CD8-positive, alpha-beta memory T cell (primary cell): ENCODE data around the gene PROKR2. TPM values are rescaled to one million over a fixed set of nuclear protein-coding genes. Genes with fewer than 3 reads are reported as not detected.

Experiments used
- CTCF ChIA-PET: fragments of 350-600 bp; sonication (Branson Sonifier 250); formaldehyde crosslinking; loops from one replicate; lab custom pipeline; 2021; ENCODE audit warnings: antibody characterized with exemption; lab: Charles Lee
- POLR2A ChIA-PET: fragments of 350-600 bp; sonication (Branson Sonifier 250); formaldehyde crosslinking; loops from one replicate; lab custom pipeline; 2021; ENCODE audit warnings: antibody characterized with exemption; lab: Charles Lee
- DNase-seq, 5 donors: peaks; one replicate each; pipeline versions ENCODE4 v3.0.0 to v3.0.0-alpha.2; 2020 to 2022; ENCODE audit warnings: mixed read lengths in 1 of 5
- H3K27ac ChIP-seq: one replicate; pipeline ENCODE4 v1.7.0; 2013; ENCODE audit warnings: low read depth, mild to moderate bottlenecking, low read length, moderate library complexity
- H3K27me3 ChIP-seq: 2 replicates; pipeline ENCODE4 v1.7.0; 2013; ENCODE audit warnings: low read length, mild to moderate bottlenecking; ENCODE audit not compliant: insufficient read depth, poor library complexity, severe bottlenecking
- H3K36me3 ChIP-seq: 2 replicates; pipeline ENCODE4 v1.7.0; 2013; ENCODE audit warnings: mild to moderate bottlenecking, low read length, moderate library complexity; ENCODE audit not compliant: insufficient read depth
- H3K4me1 ChIP-seq: 2 replicates; pipeline ENCODE4 v1.7.0; 2013; ENCODE audit warnings: mild to moderate bottlenecking, low read length, moderate library complexity; ENCODE audit not compliant: insufficient read depth
- H3K4me3 ChIP-seq: 2 replicates; pipeline ENCODE4 v1.7.0; 2013; ENCODE audit warnings: mild to moderate bottlenecking, low read length
- H3K9me3 ChIP-seq: 2 replicates; pipeline ENCODE4 v1.7.0; 2013; ENCODE audit warnings: mild to moderate bottlenecking, low read length
- H3K27ac Mint-ChIP-seq, 8 donors: one replicate each; pipeline ENCODE4 v1.8.0; 2020 to 2021; ENCODE audit warnings: mixed read lengths in 8 of 8, mild to moderate bottlenecking in 6 of 8, inconsistent platforms in 3 of 8, moderate library complexity in 3 of 8
- H3K27me3 Mint-ChIP-seq, 2 donors: one replicate each; pipeline ENCODE4 v1.8.0; 2020 to 2021; ENCODE audit warnings: mixed read lengths in 2 of 2, mild to moderate bottlenecking in 1 of 2, moderate library complexity in 1 of 2
- H3K36me3 Mint-ChIP-seq, 3 donors: one replicate each; pipeline ENCODE4 v1.8.0; 2020 to 2021; ENCODE audit warnings: mixed read lengths in 3 of 3, inconsistent platforms in 1 of 3, mild to moderate bottlenecking in 1 of 3
- H3K4me1 Mint-ChIP-seq, 3 donors: one replicate each; pipeline ENCODE4 v1.8.0; 2020 to 2021; ENCODE audit warnings: mixed read lengths in 3 of 3, inconsistent platforms in 1 of 3, mild to moderate bottlenecking in 1 of 3
- H3K4me3 Mint-ChIP-seq, 7 donors: one replicate each; pipeline ENCODE4 v1.8.0; 2020 to 2021; ENCODE audit warnings: mixed read lengths in 7 of 7, mild to moderate bottlenecking in 6 of 7, moderate library complexity in 4 of 7, inconsistent platforms in 2 of 7
- H3K9me3 Mint-ChIP-seq, 5 donors: one replicate each; pipeline ENCODE4 v1.8.0; 2020 to 2022; ENCODE audit warnings: mixed read lengths in 5 of 5, mild to moderate bottlenecking in 3 of 5, moderate library complexity in 2 of 5, inconsistent platforms in 1 of 5
- polyA plus RNA-seq: library from polyadenylated mRNA; unstranded; fragments of 300-500 nt; fragmentation: Illumina TruSeq; gene quantifications from one replicate; pipeline ENCODE4 v1.2.3, GENCODE V29; 2021
- total RNA-seq, 2 experiments: library from RNA; stranded (reverse); gene quantifications; one replicate each; pipeline ENCODE4 v1.2.3, GENCODE V29; 2021

Gene PROKR2
- total and polyA plus RNA-seq, 3 experiments from 2014 or later = 0.18 to 0.94 TPM; not detected in 1

- H3K27me3 Mint-ChIP-seq = peaks cover 20 to 52% of the 10 kb centered on the region in 2 donors
- peaks cover 0 to under 1% (median 0%) of the 10 kb centered on the region in 3 donors for H3K36me3 Mint-ChIP-seq
- DNase-seq = no peak
- no peak overlapping the region for H3K27ac Mint-ChIP-seq
- POLR2A ChIA-PET = no interaction called here
- peaks cover 2% of the 10 kb centered on the region for H3K9me3 ChIP-seq
- H3K4me3 ChIP-seq = no peak overlapping the region
- no peak overlapping the region for H3K4me3 Mint-ChIP-seq
- CTCF ChIA-PET = no interaction called here
- H3K36me3 ChIP-seq = no peaks in the 10 kb centered on the region
- H3K9me3 Mint-ChIP-seq = peaks cover 4 to 23% (median 17%) of the 10 kb centered on the region in 5 donors
- peaks cover 3 to 6% (median 5%) of the 10 kb centered on the region in 3 donors for H3K4me1 Mint-ChIP-seq
- H3K27ac ChIP-seq = no peak overlapping the region
- H3K4me1 ChIP-seq = no peaks in the 10 kb centered on the region
- H3K27me3 ChIP-seq = peaks cover 11% of the 10 kb centered on the region
These were observed 2.8 kb downstream of the PROKR2 start for GRCh38 chr20:5313916-5314315.

- H3K27me3 Mint-ChIP-seq = peaks cover 19 to 40% of the 10 kb centered on the region in 2 donors
- peaks cover 6% of the 10 kb centered on the region for H3K27me3 ChIP-seq
- H3K4me1 Mint-ChIP-seq = peaks cover 3 to 6% (median 5%) of the 10 kb centered on the region in 3 donors
- peaks cover 7% of the 10 kb centered on the region for H3K9me3 ChIP-seq
- H3K9me3 Mint-ChIP-seq = peaks cover 8 to 37% (median 30%) of the 10 kb centered on the region in 5 donors
- no peak overlapping the region for H3K27ac Mint-ChIP-seq
- DNase-seq = no peak
- no peak overlapping the region for H3K27ac ChIP-seq
- CTCF ChIA-PET = no interaction called here
- POLR2A ChIA-PET = no interaction called here
- H3K36me3 Mint-ChIP-seq = peaks cover 0 to 5% (median 0%) of the 10 kb centered on the region in 3 donors
- H3K4me3 Mint-ChIP-seq = no peak overlapping the region
- no peaks in the 10 kb centered on the region for H3K36me3 ChIP-seq
- H3K4me1 ChIP-seq = no peaks in the 10 kb centered on the region
- H3K4me3 ChIP-seq = no peak overlapping the region
These were observed 4.2 kb downstream of the PROKR2 start for GRCh38 chr20:5312518-5312917.

DNA sequence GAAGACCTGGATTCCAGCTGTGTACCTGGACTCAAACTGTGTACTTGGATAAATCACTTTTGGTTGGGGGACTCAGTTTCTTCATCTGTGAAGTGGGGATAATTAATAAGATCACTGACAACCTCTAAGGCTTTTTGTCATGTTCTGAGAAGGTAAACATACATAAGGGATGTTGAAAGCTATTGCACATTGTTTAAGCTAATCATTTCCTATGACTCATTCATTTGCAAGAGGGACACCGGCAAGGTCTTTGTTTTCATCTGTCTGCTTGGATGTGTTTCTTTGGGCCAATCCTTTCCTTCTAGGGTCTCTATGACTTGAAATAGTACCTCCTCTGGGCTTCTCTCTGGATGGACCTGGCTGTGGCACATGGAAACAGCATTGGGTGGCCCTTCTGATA, 6.8 kb downstream of the PROKR2 start:
- no peak overlapping the region for H3K4me3 Mint-ChIP-seq
- peaks cover 0 to 14% (median 0%) of the 10 kb centered on the region in 3 donors for H3K36me3 Mint-ChIP-seq
- Histone ChIP-seq H3K9me3 (peaks cover 7% of the 10 kb centered on the region), H3K36me3 (no peaks in the 10 kb centered on the region), H3K27me3 (no peaks in the 10 kb centered on the region), H3K27ac (no peak overlapping the region), H3K4me1 (no peaks in the 10 kb centered on the region), H3K4me3 (no peak overlapping the region)
- H3K27me3 Mint-ChIP-seq = peaks cover 16 to 30% of the 10 kb centered on the region in 2 donors
- H3K9me3 Mint-ChIP-seq = peaks cover 22 to 55% (median 50%) of the 10 kb centered on the region in 5 donors
- no peak for DNase-seq
- H3K4me1 Mint-ChIP-seq = no peaks in the 10 kb centered on the region
- ChIA-PET POLR2A (no interaction called here), CTCF (no interaction called here)
- H3K27ac Mint-ChIP-seq = no peak overlapping the region

DNA sequence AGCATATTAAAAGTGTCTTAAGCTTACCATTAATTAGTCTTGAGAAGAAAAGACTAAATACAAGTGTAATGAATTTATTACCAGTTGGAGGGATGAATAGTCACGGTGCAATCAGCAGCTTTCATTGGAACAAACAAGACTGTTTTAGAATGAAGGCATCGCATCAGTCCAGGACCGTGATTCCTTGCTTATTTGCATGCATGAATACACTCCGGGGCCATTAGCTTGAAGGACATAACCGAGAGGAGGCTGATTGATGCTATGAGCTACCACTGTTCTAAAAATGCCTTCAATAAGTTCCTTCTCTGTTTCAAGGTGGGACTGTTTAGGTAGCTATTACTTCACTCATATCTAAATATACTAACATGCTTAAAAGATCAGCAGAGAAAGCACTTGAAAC, 17.9 kb downstream of the PROKR2 start:
- Histone ChIP-seq H3K36me3 (no peaks in the 10 kb centered on the region), H3K27me3 (no peaks in the 10 kb centered on the region), H3K9me3 (no peaks in the 10 kb centered on the region), H3K27ac (no peak overlapping the region), H3K4me1 (no peaks in the 10 kb centered on the region), H3K4me3 (no peak overlapping the region)
- POLR2A ChIA-PET = no interaction called here
- CTCF ChIA-PET = interaction anchor here (1.2 kb wide), 1 partner anchor 9 kb away, joined by 3 read pairs; no protein-coding TSS in a partner anchor
- Mint-ChIP-seq H3K27me3 (peaks cover 21 to 55% of the 10 kb centered on the region in 2 donors), H3K9me3 (no peaks in the 10 kb centered on the region), H3K4me3 (no peak overlapping the region), H3K36me3 (peaks cover 0 to 13% (median 0%) of the 10 kb centered on the region in 3 donors), H3K27ac (peak overlapping the region in 1 of 8 donors; percentile 11), H3K4me1 (peaks cover 0 to 15% (median 14%) of the 10 kb centered on the region in 3 donors)
- DNase-seq = no peak

- peak overlapping the region in 4 of 8 donors; percentile 9 to 84 (median 48) for H3K27ac Mint-ChIP-seq
- Histone ChIP-seq H3K4me3 (no peak overlapping the region), H3K4me1 (no peaks in the 10 kb centered on the region), H3K27ac (no peak overlapping the region), H3K27me3 (no peaks in the 10 kb centered on the region), H3K9me3 (no peaks in the 10 kb centered on the region), H3K36me3 (no peaks in the 10 kb centered on the region)
- peak overlapping the region in 1 of 7 donors; percentile 53 for H3K4me3 Mint-ChIP-seq
- peaks cover 0 to 10% (median 0%) of the 10 kb centered on the region in 3 donors for H3K36me3 Mint-ChIP-seq
- peak in 1 of 5 donors; percentile 4 for DNase-seq
- H3K27me3 Mint-ChIP-seq = peaks cover 17 to 46% of the 10 kb centered on the region in 2 donors
- ChIA-PET CTCF (no interaction called here), POLR2A (no interaction called here)
- H3K9me3 Mint-ChIP-seq = no peaks in the 10 kb centered on the region
- H3K4me1 Mint-ChIP-seq = peaks cover 0 to 15% (median 14%) of the 10 kb centered on the region in 3 donors
These were observed 19.3 kb downstream of the PROKR2 start for GRCh38 chr20:5297280-5298004.

GRCh38 chr20:5290596-5290995, 26.2 kb downstream of the PROKR2 start:
- ChIA-PET POLR2A (no interaction called here), CTCF (interaction anchor here (1.3 kb wide), 1 partner anchor 8 kb away, joined by 3 read pairs; no protein-coding TSS in a partner anchor)
- H3K36me3 Mint-ChIP-seq = peaks cover 0 to 9% (median 0%) of the 10 kb centered on the region in 3 donors
- H3K4me3 ChIP-seq = no peak overlapping the region
- peaks cover 0 to under 1% (median 0%) of the 10 kb centered on the region in 3 donors for H3K4me1 Mint-ChIP-seq
- no peak for DNase-seq
- no peaks in the 10 kb centered on the region for H3K4me1 ChIP-seq
- H3K27ac ChIP-seq = no peak overlapping the region
- H3K9me3 Mint-ChIP-seq = peaks cover 0 to 2% (median 0%) of the 10 kb centered on the region in 5 donors
- H3K9me3 ChIP-seq = no peaks in the 10 kb centered on the region
- peaks cover 14 to 22% of the 10 kb centered on the region in 2 donors for H3K27me3 Mint-ChIP-seq
- no peak overlapping the region for H3K27ac Mint-ChIP-seq
- no peaks in the 10 kb centered on the region for H3K27me3 ChIP-seq
- no peaks in the 10 kb centered on the region for H3K36me3 ChIP-seq
- H3K4me3 Mint-ChIP-seq = no peak overlapping the region

DNA sequence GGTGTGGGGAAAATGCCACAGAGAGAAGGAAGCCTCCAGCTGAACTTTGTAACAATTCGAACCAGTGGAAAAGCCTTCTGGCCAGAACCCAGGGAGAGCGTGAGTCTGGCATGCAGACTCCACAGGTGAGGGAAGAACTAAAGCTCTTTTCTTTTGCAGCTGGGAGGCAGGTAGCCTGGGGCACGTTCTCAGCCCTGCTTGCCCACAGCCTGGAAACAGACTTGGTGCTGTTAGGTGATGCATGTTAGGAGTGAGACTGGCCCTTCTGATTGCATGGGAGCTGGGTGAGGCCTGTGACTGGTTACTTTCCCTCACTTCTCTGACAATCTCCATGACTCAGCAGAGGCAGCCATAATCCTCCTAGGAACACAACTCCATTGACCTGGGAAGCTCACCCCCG, 34.2 kb downstream of the PROKR2 start:
- CTCF ChIA-PET = no interaction called here
- Mint-ChIP-seq H3K27me3 (peaks cover 24 to 43% of the 10 kb centered on the region in 2 donors), H3K27ac (peak overlapping the region in 1 of 8 donors; percentile 22), H3K36me3 (peaks cover 0 to 24% (median 0%) of the 10 kb centered on the region in 3 donors), H3K4me3 (no peak overlapping the region), H3K9me3 (peaks cover 0 to 2% (median 0%) of the 10 kb centered on the region in 5 donors), H3K4me1 (peaks cover 0 to 5% (median 0%) of the 10 kb centered on the region in 3 donors)
- no peaks in the 10 kb centered on the region for H3K27me3 ChIP-seq
- H3K4me1 ChIP-seq = no peaks in the 10 kb centered on the region
- POLR2A ChIA-PET = no interaction called here
- no peaks in the 10 kb centered on the region for H3K9me3 ChIP-seq
- no peak overlapping the region for H3K4me3 ChIP-seq
- H3K36me3 ChIP-seq = no peaks in the 10 kb centered on the region
- no peak overlapping the region for H3K27ac ChIP-seq
- DNase-seq = no peak

DNA sequence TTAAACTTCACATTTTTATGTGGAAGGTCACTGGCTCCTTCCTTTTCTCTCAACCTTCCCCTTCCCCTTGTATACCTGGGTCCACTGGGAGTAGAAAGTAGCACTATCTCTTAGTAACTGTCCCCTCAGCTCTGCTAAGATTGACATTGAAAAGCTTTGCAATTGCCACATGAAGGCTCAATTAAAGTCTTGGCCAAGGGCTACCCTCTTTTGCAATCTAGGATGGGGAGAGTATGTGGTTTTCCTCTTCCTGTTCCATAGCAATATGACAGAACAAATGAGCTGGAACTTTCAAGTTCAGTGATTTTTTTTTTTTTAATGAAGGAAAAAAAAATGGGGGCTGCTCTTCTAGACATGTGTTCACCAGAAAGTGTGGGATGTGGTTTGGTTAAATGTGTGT, 37.1 kb downstream of the PROKR2 start:
- CTCF ChIA-PET = interaction anchor here (1.4 kb wide), 1 partner anchor 11 kb away, joined by 4 read pairs; no protein-coding TSS in a partner anchor
- POLR2A ChIA-PET = interaction anchor here (0.6 kb wide), 1 partner anchor 153 kb away, joined by 3 read pairs; the partner anchor contains the start of gene CDS2
- peaks cover 0 to 2% (median 0%) of the 10 kb centered on the region in 5 donors for H3K9me3 Mint-ChIP-seq
- no peaks in the 10 kb centered on the region for H3K36me3 ChIP-seq
- H3K9me3 ChIP-seq = no peaks in the 10 kb centered on the region
- H3K4me3 ChIP-seq = no peak overlapping the region
- DNase-seq = no peak
- no peaks in the 10 kb centered on the region for H3K27me3 ChIP-seq
- H3K36me3 Mint-ChIP-seq = peaks cover 0 to 19% (median 0%) of the 10 kb centered on the region in 3 donors
- no peak overlapping the region for H3K4me3 Mint-ChIP-seq
- H3K4me1 Mint-ChIP-seq = no peaks in the 10 kb centered on the region
- H3K27ac ChIP-seq = no peak overlapping the region
- H3K27ac Mint-ChIP-seq = no peak overlapping the region
- H3K27me3 Mint-ChIP-seq = peaks cover 24 to 46% of the 10 kb centered on the region in 2 donors
- no peaks in the 10 kb centered on the region for H3K4me1 ChIP-seq
